Measurements from ENCODE around the gene EPHB3.

DNA sequence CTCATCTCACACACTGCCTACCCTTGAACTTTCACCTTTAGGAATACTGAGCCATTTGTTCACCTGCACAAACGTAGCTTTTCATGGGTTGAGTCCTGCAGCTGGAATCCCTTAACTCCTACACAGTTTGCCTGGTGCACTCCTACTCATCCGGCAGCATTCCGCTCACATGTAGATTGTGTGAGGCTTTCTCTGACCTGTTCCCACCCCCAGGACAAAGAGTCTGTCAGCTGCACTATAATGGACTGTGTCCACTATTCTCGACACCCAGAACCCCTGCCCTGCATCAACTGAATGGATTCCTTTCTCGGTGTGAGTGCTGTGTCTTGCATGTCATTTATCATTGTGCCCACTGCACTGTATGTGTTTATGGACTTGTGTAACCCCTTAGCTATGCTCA, 54.9 kb downstream of the EPHB3 start:
- TF ChIP-seq EZH2 (IDR thresholded peaks at IDR 0.05; ENCODE audit: insufficient read depth, low read length), result no peak
- TF ChIP-seq, protein P1, sequence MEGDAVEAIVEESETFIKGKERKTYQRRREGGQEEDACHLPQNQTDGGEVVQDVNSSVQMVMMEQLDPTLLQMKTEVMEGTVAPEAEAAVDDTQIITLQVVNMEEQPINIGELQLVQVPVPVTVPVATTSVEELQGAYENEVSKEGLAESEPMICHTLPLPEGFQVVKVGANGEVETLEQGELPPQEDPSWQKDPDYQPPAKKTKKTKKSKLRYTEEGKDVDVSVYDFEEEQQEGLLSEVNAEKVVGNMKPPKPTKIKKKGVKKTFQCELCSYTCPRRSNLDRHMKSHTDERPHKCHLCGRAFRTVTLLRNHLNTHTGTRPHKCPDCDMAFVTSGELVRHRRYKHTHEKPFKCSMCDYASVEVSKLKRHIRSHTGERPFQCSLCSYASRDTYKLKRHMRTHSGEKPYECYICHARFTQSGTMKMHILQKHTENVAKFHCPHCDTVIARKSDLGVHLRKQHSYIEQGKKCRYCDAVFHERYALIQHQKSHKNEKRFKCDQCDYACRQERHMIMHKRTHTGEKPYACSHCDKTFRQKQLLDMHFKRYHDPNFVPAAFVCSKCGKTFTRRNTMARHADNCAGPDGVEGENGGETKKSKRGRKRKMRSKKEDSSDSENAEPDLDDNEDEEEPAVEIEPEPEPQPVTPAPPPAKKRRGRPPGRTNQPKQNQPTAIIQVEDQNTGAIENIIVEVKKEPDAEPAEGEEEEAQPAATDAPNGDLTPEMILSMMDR (IDR thresholded peaks at IDR 0.05; ENCODE audit: insufficient read depth, low read depth, low read length), result no peak
